Measurements from ENCODE around the gene GLRX2.
A peak's percentile ranks its signal among the peaks of the same experiment; 100 is the strongest.
"Not testable (repeated sequence)": the region's sequence is repeated elsewhere in the genome, so short reads cannot be mapped to it uniquely, and the experiment has no call there.

Gene GLRX2

DNA sequence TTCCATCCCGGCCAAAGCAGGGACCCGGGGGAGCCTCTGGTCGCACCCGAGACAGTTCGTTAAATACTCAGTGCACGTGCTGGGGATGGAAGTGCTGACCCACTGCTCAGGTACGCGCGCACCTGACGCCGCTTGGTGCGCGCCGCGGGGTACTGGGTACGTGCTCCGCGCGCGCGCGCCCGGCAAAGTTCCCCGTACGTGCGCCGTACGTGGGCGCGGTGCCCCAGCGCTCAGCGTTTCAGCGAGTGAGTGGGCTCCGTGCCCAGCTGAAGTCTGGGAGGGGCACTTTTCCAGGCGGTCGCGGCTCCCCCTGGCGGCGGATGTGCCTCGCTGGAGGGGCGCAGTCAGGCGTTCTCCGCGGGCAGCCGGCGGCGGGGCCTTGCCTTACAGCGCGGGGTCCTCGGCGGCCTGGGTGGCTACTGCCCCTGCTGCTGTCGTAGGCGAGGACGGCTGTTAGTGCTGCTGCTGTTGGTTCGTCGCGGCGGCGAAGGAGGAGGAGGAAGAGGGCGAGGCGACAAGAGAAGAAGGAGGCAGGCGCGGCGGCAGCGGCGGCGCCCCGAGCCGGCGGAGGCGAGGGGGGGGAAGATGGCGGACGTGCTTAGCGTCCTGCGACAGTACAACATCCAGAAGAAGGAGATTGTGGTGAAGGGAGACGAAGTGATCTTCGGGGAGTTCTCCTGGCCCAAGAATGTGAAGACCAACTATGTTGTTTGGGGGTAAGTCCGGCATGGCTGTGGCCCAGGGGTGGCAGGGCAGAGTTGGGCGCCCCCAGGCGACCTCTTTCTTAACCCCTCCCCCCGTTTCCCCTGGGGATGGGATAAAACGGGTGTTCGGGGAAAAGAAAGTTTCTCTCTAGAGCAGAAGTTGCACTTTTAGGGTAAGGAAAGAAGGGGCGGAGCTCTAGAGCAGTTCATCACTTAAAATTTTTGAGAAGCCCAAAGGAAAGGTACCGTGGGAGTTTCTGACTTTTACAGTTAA is 16.7 kb upstream of the GLRX2 start, which contains the start of gene CDC73:
CDC73 (plus strand) TSS at position 416 of the 978 bp plus-strand sequence; CDS start at position 586, 170 bp downstream.
- Histone ChIP-seq H3K79me2 (ENCODE audit: control insufficient read depth, insufficient read depth, low read length, unreplicated experiment) (peaks cover 42% of the 10 kb centered on the region), H3K4me1 (ENCODE audit: control insufficient read depth, insufficient read depth, low read length, unreplicated experiment) (peaks cover 26% of the 10 kb centered on the region), H3K4me3 (ENCODE audit: low read depth, low read length) (peak within 1 kb of the TSS; percentile 84), H3K36me3 (ENCODE audit: insufficient read depth, low read length) (peaks cover 9% of the 10 kb centered on the region), H3K27me3 (ENCODE audit: insufficient read depth, low read length) (no peaks in the 10 kb centered on the region), H2AFZ (ENCODE audit: low read length, unreplicated experiment) (peak within 1 kb of the TSS; percentile 92), H3K27ac (ENCODE audit: low read depth, low read length) (peak within 1 kb of the TSS; percentile 90)

DNA sequence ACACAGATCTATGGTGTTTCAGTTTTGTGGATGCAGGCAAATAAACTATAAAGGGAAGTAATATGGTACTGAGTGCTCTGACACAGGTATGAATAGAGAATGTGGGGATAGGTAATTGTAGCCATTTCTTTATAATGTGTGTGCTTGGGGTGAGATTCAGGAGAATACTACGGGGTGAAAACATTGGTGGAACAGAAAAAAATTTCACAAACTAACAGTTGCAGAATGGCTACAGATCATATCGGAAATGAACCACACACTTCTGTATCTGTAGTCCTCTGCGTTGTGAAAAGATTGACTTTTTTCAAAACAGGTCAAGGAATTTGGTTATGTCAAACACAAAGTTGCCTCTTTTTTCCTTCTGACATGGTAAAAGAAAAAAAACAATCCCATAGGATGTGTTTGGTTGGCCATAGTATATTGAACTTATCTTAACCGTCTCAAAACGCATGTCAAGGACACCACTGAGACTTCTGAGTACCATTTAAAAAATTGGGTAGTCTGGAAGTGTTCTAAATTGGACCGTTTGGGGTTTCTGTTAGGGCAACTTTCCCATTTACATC is 15.5 kb upstream of the GLRX2 start:
- H3K27ac ChIP-seq (ENCODE audit: low read depth, low read length) = no peak overlapping the region
- H3K79me2 ChIP-seq (ENCODE audit: control insufficient read depth, insufficient read depth, low read length, unreplicated experiment) = peaks cover 34% of the 10 kb centered on the region
- H3K36me3 ChIP-seq (ENCODE audit: insufficient read depth, low read length) = peaks cover 2% of the 10 kb centered on the region
- peak overlapping the region; percentile 84 for H3K4me3 ChIP-seq (ENCODE audit: low read depth, low read length)
- H2AFZ ChIP-seq (ENCODE audit: low read length, unreplicated experiment) = peak overlapping the region; percentile 80
- peaks cover 28% of the 10 kb centered on the region for H3K4me1 ChIP-seq (ENCODE audit: control insufficient read depth, insufficient read depth, low read length, unreplicated experiment)
- H3K27me3 ChIP-seq (ENCODE audit: insufficient read depth, low read length) = no peaks in the 10 kb centered on the region

DNA sequence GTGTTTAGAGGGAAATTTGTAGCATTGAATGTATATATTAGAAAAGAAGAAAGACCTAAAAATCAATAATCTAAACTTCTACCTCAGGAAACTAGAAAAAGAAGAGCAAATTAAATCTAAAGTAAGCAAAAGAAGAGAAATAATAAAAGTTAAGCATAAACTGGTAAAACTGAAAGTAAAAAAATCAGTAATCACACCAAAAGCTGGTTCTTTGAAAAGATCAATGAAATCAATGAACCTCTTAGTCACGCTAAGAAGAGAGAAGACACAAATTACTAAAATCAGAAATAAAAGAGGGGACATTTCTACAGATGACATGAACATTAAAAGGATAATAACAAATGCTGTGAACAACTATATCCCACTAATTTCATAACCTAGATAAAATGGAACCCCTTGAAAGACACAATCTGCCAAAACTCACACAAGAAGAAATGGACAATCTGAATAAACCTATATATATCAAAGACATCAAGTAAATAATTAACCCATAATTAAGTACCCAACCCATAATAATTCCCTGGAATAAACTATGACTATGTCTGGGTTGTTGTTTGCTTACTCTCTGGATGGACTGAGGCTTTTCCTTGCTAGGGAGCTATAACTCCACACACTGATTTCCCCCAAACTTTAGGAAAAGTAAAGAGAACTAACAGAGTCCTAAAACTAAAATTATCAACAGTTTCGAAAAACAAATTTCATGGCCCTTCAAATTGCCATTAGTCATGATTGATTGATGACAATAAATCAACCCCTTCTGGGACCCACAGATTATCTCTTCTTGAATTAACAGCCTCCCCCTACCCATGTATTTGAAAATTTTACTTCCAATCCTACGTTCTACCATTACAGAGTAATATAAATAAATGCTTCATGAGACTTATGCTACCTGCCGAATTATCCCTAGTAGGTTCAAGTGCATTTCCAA is 13.9 kb upstream of the GLRX2 start:
- no peaks in the 10 kb centered on the region for H3K27me3 ChIP-seq (ENCODE audit: insufficient read depth, low read length)
- peak overlapping the region; percentile 76 for H2AFZ ChIP-seq (ENCODE audit: low read length, unreplicated experiment)

DNA sequence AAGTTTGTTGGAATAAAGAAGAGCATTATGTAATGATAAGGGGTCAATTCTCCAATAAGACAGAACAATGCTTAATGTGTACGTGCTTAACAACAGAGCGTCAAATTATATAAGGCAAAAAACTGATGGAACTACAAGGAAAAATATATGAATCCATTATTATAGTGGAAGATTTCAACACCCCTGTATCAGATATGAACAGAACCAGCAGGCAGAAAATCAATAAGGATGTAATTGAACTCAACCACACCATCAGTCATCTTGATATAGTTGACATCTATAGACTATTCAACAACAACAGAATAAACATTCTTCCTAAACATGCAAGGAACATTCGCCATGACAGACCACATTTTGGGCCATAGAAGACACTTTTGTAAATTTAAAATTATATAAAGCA is 13.0 kb upstream of the GLRX2 start:
- H3K79me2 ChIP-seq (ENCODE audit: control insufficient read depth, insufficient read depth, low read length, unreplicated experiment) = peaks cover 9% of the 10 kb centered on the region
- H3K4me1 ChIP-seq (ENCODE audit: control insufficient read depth, insufficient read depth, low read length, unreplicated experiment) = peaks cover 32% of the 10 kb centered on the region
- H3K4me3 ChIP-seq (ENCODE audit: low read depth, low read length) = no peak overlapping the region
- no peaks in the 10 kb centered on the region for H3K36me3 ChIP-seq (ENCODE audit: insufficient read depth, low read length)
- H3K27ac ChIP-seq (ENCODE audit: low read depth, low read length) = no peak overlapping the region
- H3K27me3 ChIP-seq (ENCODE audit: insufficient read depth, low read length) = no peaks in the 10 kb centered on the region
- H2AFZ ChIP-seq (ENCODE audit: low read length, unreplicated experiment) = no peak overlapping the region

More for the DNA sequence above, 13.9 kb upstream of the GLRX2 start:
- H3K27ac ChIP-seq (ENCODE audit: low read depth, low read length) = no peak overlapping the region
- H3K79me2 ChIP-seq (ENCODE audit: control insufficient read depth, insufficient read depth, low read length, unreplicated experiment) = peaks cover 18% of the 10 kb centered on the region
- H3K4me1 ChIP-seq (ENCODE audit: control insufficient read depth, insufficient read depth, low read length, unreplicated experiment) = peaks cover 37% of the 10 kb centered on the region
- no peaks in the 10 kb centered on the region for H3K36me3 ChIP-seq (ENCODE audit: insufficient read depth, low read length)
- H3K4me3 ChIP-seq (ENCODE audit: low read depth, low read length) = peak overlapping the region; percentile 22; the same call in 1 of the 2 replicates

DNA sequence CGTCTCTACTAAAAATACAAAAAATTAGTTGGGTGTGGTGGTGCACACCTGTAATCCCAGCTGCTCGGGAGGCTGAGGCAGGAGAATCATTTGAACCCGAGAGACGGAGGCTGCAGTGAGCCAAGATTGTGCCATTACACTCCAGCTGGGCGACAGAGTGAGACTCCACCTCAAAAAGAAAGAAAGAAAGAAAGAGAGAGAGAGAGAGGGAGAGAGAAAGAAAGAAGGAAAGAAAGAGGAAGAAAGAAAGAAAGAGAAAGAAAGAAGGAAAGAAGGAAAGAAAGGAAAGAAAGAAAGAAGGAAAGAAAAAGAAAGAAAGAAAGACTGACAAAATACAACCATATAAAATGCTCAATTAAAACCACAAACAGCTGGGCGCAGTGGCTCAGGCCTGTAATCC is 12.0 kb upstream of the GLRX2 start:
- H3K27me3 ChIP-seq (ENCODE audit: insufficient read depth, low read length); H3K27ac ChIP-seq (ENCODE audit: low read depth, low read length); H3K4me3 ChIP-seq (ENCODE audit: low read depth, low read length); H2AFZ ChIP-seq (ENCODE audit: low read length, unreplicated experiment); H3K36me3 ChIP-seq (ENCODE audit: insufficient read depth, low read length); H3K79me2 ChIP-seq (ENCODE audit: control insufficient read depth, insufficient read depth, low read length, unreplicated experiment): not testable (repeated sequence)
- H3K4me1 ChIP-seq (ENCODE audit: control insufficient read depth, insufficient read depth, low read length, unreplicated experiment) = peaks cover 34% of the 10 kb centered on the region

DNA sequence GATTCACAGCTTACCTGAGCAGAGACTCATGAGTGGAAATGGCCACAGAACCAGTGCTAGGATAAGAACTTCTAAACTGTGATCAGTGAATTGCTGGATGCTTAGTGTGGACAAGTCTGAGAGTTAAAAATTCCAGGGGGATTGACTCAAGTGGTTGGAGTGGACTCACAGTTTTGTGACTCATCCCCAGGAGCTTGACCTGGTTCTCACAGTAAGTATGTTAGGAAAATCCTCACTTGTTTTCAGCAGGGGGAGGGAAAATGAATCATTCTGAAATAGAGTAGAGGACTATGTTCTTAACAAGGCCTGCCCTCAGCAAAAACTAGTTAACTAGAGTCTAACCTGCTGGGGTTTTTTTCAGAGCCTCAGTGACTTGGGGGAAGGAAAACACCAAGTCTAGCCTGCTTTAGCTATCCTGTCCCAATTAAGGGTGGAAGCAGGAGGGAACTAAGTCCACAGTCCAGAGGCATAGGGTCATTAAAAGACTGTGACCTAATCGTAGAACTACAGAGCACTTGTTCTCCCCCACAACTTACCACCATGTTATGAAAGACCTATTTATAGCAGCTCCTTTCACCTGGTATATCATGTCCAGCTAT is 10.5 kb upstream of the GLRX2 start:
- Histone ChIP-seq H3K4me3 (ENCODE audit: low read depth, low read length) (no peak overlapping the region), H2AFZ (ENCODE audit: low read length, unreplicated experiment) (peak overlapping the region; percentile 71), H3K27ac (ENCODE audit: low read depth, low read length) (peak overlapping the region; percentile 79), H3K4me1 (ENCODE audit: control insufficient read depth, insufficient read depth, low read length, unreplicated experiment) (peaks cover 47% of the 10 kb centered on the region), H3K36me3 (ENCODE audit: insufficient read depth, low read length) (no peaks in the 10 kb centered on the region), H3K27me3 (ENCODE audit: insufficient read depth, low read length) (no peaks in the 10 kb centered on the region), H3K79me2 (ENCODE audit: control insufficient read depth, insufficient read depth, low read length, unreplicated experiment) (no peaks in the 10 kb centered on the region)

DNA sequence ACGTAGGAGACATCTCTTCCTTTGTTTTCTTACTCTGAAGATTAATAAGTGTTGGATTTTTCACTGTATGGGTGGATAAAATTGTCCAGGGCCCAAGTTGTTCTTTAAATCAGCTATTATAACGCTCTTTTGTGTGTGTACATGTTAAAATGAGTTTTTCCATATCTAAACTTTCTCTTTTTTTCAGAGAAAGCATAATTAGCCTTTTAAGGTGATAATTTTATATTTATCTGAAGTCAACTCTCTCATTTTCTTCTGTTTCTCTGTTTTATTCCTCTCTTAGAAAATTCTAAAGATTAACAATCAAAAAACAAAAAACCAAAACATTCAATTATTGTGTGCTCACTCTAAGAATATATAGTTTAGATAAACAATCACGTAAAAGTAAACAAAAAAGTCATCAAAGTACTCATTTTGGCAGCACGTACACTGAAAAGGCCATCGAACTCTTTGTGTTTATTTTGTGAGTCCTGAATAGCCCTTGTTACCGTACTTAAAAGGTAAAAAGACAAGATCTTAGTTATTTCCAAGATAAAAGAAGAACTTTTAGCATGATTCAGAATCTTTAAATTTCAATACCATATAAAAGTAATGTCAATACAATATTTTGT is 9.4 kb upstream of the GLRX2 start:
- H3K27ac ChIP-seq (ENCODE audit: low read depth, low read length) = no peak overlapping the region
- no peaks in the 10 kb centered on the region for H3K36me3 ChIP-seq (ENCODE audit: insufficient read depth, low read length)
- peak overlapping the region; percentile 24 for H2AFZ ChIP-seq (ENCODE audit: low read length, unreplicated experiment)
- no peak overlapping the region for H3K4me3 ChIP-seq (ENCODE audit: low read depth, low read length)
- H3K79me2 ChIP-seq (ENCODE audit: control insufficient read depth, insufficient read depth, low read length, unreplicated experiment) = no peaks in the 10 kb centered on the region
- H3K4me1 ChIP-seq (ENCODE audit: control insufficient read depth, insufficient read depth, low read length, unreplicated experiment) = peaks cover 47% of the 10 kb centered on the region
- H3K27me3 ChIP-seq (ENCODE audit: insufficient read depth, low read length) = no peaks in the 10 kb centered on the region

DNA sequence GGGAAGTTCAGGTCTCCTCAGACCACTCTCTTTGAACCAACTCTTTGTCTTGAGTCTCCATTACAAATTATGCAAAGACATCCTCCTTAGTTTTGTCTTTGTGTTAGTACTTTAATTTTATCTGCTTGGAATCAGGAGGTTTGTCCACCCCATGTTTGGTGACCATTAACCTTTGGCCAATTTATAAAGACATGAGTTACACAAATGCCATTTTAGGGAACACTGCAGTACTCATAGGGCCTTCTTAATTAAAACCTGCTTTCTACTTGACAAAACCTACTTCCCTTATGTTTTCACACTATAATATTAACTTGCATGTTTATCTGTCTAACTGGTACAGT is 8.7 kb upstream of the GLRX2 start:
- H3K4me1 ChIP-seq (ENCODE audit: control insufficient read depth, insufficient read depth, low read length, unreplicated experiment) = peaks cover 45% of the 10 kb centered on the region
- no peak overlapping the region for H3K4me3 ChIP-seq (ENCODE audit: low read depth, low read length)
- no peaks in the 10 kb centered on the region for H3K79me2 ChIP-seq (ENCODE audit: control insufficient read depth, insufficient read depth, low read length, unreplicated experiment)
- no peak overlapping the region for H2AFZ ChIP-seq (ENCODE audit: low read length, unreplicated experiment)
- no peaks in the 10 kb centered on the region for H3K36me3 ChIP-seq (ENCODE audit: insufficient read depth, low read length)
- H3K27me3 ChIP-seq (ENCODE audit: insufficient read depth, low read length) = no peaks in the 10 kb centered on the region
- H3K27ac ChIP-seq (ENCODE audit: low read depth, low read length) = no peak overlapping the region

DNA sequence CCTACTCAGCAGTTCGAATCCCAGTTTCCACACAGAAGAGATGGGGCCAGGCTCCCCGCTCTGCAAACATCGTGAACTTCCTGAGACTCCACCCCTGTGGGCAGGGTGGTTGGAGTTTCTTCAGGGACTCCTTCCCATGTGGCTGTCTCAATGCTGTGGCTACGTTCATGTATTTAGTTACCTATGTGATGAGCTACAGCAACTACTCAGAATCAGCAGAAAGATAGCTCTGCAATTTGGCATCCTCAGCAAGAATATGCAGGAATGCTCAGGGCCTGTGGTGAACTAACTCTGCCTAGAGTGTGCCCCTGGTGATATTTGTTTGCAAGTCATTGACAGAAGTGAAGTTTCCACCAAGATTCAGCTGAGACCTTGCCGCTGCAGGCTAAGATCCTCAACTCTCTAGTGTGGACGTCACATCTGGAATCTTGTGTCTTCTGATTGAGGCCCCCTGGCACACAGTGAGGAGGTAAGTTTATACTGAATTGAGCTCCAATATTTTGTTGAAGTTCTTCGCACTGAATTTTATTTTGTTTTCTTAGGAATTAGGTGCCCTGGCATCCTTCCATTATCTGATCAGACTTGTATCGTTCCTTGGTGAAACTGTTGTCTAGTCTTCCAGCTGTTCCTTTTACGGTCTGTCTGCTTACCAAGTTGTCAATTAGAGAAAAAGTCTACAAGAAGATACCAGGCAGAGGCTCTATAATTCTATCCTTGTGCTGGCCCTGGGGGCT is 8.2 kb upstream of the GLRX2 start:
- H3K36me3 ChIP-seq (ENCODE audit: insufficient read depth, low read length) = no peaks in the 10 kb centered on the region
- no peaks in the 10 kb centered on the region for H3K27me3 ChIP-seq (ENCODE audit: insufficient read depth, low read length)
- no peak overlapping the region for H2AFZ ChIP-seq (ENCODE audit: low read length, unreplicated experiment)
- H3K79me2 ChIP-seq (ENCODE audit: control insufficient read depth, insufficient read depth, low read length, unreplicated experiment) = no peaks in the 10 kb centered on the region
- H3K27ac ChIP-seq (ENCODE audit: low read depth, low read length) = no peak overlapping the region
- no peak overlapping the region for H3K4me3 ChIP-seq (ENCODE audit: low read depth, low read length)
- H3K4me1 ChIP-seq (ENCODE audit: control insufficient read depth, insufficient read depth, low read length, unreplicated experiment) = peaks cover 42% of the 10 kb centered on the region

Measured in ACC112 (cell line).